ENCODE measurements around the gene SDHAF2. TPM values are rescaled to one million over a fixed set of nuclear protein-coding genes. Genes with fewer than 3 reads are reported as not detected.
"Not testable (repeated sequence)": the region's sequence is repeated elsewhere in the genome, so short reads cannot be mapped to it uniquely, and the experiment has no call there.

The SDHAF2 gene
- total RNA-seq (2014; rRNA removed; shearing (Covaris generic)), result 19.5 and 22.3 TPM in 2 replicates

DNA sequence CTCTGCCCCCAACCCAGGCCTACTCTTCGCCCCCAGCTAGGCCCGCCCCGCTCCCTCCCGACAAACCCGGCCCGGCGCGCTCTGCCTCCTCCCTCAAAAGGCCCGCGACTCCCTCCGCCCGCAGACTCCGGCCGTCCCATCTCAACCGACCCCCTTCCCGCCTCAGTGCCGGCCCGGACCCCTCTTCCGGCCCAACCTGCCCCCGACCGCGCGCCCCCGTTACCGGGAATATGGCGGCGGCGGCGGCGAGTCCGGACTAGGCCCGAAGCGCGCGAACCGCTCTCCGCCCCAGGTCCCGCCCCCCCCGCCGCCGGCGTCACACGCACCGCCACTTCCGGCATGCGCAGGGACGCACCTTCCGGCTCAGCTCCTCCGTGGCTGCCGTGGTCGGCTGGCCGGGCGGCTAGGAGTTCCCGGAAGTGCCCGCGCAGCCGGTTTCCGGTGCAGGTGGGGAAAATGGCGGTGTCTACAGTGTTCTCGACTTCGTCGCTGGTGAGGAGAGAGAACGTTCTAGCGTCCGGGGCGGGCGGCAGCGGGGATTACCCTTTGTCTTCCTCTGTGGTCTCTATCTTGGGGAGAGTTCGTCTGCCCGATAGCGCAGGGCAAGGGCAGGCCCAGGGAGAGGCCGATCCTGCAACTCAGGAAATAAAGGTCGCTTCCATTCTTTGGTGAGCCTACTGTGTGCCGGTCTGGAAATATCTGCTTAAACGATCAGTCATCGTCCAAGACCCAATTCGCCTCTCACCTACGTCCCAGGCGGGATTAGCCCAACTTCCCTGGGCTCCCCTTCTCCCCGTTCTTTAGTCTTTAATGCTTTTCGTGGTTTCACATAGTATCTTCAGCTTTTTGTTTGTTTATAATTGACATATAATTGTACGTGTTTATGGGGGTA, at the start of gene SDHAF2, which contains the start of gene CPSF7:
Gene SDHAF2, plus strand, starts transcription at position 434 of the 892 bp plus-strand sequence. Its CDS starts 23 bp downstream, at position 457.
Gene CPSF7, minus strand, starts transcription at position 285 of the 892 bp plus-strand sequence. CDS start 740 bp downstream, outside the sequence.
- in situ Hi-C loops (cut with HindIII; ENCODE audit: low sequenced_read_pairs), result no loop called here
- peak; percentile 94 for DNase-seq (ENCODE audit: low spot score)

DNA sequence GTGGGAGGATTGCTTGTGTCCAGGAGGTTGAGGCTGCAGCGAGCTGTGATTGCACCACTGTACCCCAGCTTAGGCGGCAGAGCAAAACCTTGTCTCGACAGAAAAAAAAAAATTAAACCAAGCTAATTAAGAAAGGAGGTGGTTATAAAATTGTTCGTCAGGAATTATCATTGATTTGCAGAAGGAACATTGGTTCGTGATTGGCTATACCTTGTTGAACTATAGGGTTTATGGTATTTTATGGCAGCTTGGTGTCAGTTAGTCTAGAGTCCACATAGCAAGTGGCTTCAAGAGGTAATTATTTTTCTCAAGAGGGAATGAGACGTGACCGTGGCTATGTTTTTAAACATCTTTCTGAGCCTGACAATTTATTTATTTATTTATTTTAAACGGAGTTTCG, 49.0 kb upstream of the SDHAF2 start:
- in situ Hi-C loops (cut with HindIII; ENCODE audit: low sequenced_read_pairs), result no loop called here
- DNase-seq (ENCODE audit: low spot score), result no peak

DNA sequence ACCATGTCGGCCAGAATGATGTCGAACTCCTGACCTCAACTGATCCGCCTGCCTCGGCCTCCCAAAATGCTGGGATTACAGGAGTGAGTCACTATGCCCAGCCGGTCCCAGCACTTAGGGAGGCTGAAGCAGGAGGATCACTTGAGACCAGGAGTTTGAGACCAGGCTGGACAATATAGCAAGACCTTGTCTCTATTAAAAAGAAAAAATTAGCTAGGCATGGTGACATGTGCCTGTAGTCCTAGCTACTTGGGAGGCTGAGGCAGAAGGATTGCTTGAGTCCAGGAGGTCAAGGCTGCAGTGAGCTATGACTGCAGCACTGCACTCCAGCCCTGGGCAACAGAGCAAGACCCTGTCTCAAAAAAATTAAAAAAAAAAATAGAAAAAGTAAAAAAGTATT, 46.1 kb upstream of the SDHAF2 start:
- in situ Hi-C loops (cut with HindIII; ENCODE audit: low sequenced_read_pairs); DNase-seq (ENCODE audit: low spot score): not testable (repeated sequence)

DNA sequence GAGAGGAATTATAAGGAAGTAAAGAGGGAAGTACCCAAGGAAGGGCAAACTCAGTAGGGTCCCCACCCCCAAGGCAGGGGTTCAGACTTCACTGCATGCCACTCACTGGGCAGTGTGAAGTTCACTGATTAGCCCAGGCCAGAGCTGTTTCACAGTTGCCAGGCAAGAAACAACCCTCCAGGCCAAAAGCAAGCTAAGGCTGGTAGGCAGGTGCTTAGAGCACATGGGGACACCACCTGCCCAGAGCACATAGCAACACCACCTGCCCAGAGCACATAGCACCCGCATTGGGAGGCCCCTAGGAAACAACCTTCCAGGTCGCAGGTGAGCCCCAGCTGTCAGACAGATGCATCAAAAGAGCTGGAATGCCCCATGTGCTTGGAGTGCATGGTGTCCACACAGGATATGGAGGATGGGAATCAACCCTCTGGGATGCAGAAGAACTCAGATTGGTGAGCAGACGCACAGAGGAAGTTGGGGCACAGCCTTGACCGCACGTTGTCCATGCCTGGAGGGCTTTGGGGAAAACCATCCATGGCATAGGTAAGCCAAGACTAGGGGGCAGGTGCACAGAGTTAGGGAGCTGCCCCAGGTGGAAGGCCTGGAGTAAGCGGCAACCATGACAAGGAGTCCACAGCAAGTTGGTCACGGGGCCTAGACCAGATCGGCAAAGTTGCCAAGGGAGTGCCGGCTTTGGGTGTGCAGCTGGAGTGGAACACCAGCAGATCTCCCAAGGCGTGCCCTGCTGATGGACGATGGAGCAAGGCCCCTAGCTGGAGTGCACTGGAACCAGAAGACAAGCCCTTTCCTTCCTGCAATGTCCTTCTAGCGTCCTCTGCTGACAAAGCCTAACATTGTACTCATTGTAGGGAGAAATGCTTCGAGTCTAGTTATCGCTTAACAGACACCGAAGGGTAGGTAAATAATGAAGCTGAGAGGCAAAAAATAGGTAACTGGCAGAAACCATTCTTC, 45.4 kb upstream of the SDHAF2 start:
- DNase-seq (ENCODE audit: low spot score), result peak; percentile 37
- in situ Hi-C loops (cut with HindIII; ENCODE audit: low sequenced_read_pairs), result no loop called here

DNA sequence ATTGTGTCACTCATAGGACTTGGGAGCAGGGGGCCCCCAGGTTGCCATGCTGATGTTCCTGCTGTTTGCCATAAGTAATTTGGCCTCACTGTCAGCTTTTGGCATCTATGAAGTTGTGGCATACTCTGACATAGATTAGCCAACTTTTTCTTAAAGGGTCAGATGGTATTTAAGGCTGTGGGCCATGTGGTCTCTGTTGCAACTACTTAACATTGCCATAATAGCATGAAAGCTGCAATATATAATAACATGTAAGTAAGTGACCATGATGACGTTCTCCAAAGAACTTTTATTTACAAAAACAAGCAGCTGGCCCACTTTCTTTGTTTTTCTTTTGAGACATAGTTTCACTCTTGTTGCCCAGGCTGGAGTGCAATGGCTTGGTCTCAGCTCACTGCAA, 39.8 kb upstream of the SDHAF2 start:
- in situ Hi-C loops (cut with HindIII; ENCODE audit: low sequenced_read_pairs), result no loop called here
- DNase-seq (ENCODE audit: low spot score), result no peak

DNA sequence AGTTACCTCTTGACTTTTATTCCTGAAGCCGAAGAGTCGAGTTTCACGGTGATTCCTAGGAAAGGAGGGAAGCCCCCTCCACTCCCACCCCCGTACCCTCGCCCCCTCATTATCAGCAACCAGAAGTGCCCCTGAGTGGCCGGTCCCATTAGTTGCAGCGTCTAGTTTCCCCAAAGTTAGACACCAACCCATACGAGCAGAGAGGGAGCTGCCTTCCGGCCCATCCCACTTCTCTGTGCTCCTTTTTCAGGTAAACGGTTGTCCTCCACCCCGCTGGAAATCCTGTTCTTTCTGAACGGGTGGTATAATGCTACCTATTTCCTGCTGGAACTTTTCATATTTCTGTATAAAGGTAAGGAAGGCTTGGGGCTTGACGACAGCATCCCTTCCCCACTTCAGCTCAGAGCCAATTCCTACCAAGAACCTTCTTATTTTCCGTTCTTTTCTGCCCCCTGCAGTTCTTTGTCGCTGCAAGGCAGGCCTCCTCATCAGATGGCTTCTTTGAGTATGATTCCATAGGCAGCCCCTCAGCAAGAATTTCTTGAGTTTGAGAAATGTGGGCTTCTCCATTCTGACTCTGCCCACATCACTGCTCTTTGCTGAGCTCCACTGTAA, 36.8 kb upstream of the SDHAF2 start:
- in situ Hi-C loops (cut with HindIII; ENCODE audit: low sequenced_read_pairs), result no loop called here
- peak; percentile 25 for DNase-seq (ENCODE audit: low spot score)

DNA sequence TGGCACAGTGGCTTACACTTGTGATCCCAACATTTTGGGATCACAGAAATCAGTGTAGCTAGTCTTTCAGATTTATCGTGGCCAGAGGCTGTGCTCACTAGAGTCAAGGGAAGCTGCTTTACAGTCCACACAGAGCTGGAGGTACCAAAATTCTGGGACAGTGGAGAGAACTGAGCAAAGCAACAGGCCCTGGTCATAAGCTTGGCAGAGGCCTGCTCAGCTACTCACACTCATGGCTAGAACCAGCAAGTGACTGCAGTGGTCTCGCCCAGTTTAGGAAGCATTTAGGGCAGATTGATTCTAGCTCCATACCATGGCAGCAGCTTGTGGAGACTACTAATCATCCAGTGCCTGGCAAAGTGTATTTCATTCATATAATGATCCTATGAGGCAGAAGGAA, 28.8 kb upstream of the SDHAF2 start:
- in situ Hi-C loops (cut with HindIII; ENCODE audit: low sequenced_read_pairs), result no loop called here
- DNase-seq (ENCODE audit: low spot score), result no peak

DNA sequence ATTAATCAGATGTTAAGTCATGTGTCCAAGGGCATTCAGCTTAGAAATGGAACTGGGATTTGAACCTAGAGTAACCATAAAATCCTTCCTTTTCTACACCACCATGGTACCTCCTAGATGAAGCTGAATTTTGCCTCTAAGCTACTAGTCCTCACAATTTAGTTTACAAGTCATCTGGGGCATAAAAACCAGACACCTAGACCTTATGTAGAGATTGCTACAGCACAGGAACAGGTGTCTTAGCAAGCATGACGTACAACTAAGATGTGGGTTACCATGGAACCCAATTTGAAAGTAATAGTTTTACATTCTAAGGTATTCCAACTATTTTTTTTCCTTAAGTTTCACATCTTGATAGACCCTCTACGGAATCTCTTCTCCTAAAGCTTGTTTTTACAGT, 28.4 kb upstream of the SDHAF2 start:
- DNase-seq (ENCODE audit: low spot score), result no peak
- in situ Hi-C loops (cut with HindIII; ENCODE audit: low sequenced_read_pairs), result no loop called here

DNA sequence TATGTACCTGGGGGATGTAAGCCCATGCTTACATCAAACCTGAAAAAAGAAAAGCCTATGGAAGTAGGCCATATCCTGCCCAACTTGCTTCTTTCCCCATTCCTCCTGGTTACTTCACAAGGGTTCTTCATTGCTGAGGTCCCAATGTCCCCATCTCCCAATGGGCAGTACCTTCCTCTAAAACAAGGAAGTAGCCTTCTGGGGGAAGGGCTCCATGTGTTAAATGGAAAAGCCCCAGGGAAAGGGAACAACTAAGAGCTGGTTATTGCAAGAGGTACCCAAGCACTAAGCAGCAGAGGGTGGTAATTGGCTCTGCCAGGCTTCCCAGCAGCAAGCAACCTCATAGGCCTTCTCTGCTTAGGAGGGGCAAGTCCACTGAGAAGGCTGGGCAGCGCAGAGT, 26.3 kb upstream of the SDHAF2 start:
- no peak for DNase-seq (ENCODE audit: low spot score)
- in situ Hi-C loops (cut with HindIII; ENCODE audit: low sequenced_read_pairs), result no loop called here

DNA sequence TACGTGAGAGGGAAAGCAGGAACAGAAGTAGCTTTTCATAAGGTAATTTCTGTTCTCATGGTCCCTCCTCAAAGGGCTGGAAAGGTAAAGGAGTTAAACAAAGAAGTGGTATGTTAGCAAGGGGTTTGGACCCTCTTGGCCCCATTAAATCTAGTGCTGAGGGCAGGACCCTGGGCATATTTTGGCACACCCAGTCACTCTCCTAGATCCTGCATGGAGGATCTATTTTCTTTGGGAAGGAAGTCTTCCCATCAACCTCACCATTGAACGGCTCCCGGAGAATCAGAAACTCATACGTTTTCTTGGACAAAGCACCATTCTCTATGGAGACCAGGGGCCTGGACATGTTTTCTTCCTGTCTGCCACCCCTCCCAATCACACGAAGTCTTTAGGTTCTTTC, 25.8 kb upstream of the SDHAF2 start:
- in situ Hi-C loops (cut with HindIII; ENCODE audit: low sequenced_read_pairs), result no loop called here
- no peak for DNase-seq (ENCODE audit: low spot score)

DNA sequence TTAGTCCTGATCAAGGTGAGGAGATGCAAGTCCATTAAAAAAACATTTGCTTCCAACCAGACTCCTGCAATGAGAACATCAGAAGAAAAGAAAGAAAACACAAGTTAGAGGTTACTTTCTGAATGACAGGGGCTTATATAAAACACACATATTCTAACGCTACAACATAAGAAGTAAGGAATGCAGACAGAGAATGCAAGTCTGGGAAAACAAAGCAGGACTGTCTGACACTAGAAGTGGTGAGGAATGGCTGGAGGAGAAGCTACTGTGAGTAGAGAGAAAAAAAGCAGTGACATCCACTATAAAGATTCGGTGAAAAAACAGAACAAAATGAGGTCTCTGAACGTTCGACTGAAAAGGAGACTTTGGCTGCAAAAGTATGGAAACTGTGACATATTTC, 25.3 kb upstream of the SDHAF2 start:
- no peak for DNase-seq (ENCODE audit: low spot score)
- in situ Hi-C loops (cut with HindIII; ENCODE audit: low sequenced_read_pairs), result no loop called here

DNA sequence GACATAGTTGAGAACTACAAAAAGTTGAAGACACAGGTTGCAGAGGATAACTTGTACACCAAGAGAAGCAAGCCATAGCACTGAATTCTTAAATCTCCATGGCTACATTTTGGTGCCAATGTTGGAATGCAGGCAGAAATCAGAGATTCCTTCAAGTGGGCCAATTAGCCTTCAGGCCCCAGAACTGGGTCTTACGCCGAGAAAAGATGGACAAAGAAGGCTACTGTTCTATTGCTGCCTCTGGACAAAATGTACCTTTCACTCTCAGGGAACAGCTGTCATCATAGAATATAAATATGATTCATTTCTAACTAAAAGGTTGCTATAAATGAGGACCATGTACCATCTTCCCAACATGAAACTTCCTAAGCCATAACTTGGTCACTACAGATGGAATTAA, 23.9 kb upstream of the SDHAF2 start:
- in situ Hi-C loops (cut with HindIII; ENCODE audit: low sequenced_read_pairs), result no loop called here

DNA sequence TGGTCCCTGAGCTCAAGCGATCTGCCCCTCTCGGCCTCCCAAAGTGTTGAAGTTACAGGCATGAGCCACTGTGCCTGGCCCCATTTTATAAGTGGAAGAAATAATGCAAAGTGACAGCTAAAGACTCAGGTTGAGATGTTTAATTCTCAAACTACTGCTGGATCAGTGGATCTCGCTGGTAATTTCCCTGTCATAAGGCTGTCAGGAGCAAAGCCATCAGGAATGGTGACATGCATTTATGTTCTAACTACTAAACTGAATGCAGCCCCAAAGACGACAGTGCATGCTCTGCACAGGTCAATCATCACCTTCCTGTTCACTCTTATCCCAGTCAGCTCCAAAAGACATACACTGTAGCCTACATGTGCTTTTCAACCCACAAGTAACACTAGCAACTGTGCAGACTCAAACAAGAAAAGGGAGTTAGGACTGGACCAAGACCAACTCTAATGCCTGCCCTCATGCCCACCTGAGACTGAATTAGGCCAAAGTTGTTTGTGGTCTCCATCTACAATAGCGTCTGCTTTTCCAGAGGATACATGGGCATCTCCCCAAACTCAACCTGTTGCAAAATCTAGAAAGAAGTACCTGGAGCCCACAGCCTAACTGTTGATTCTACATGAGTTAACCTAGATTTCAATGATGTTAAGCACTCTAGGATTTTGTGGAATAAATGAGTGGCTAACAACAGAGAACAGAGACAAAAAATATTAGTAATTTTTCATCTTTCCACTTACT, 22.8 kb upstream of the SDHAF2 start:
- in situ Hi-C loops (cut with HindIII; ENCODE audit: low sequenced_read_pairs), result no loop called here

More for the DNA sequence above, 23.9 kb upstream of the SDHAF2 start:
- peak; percentile 23 for DNase-seq (ENCODE audit: low spot score)

DNA sequence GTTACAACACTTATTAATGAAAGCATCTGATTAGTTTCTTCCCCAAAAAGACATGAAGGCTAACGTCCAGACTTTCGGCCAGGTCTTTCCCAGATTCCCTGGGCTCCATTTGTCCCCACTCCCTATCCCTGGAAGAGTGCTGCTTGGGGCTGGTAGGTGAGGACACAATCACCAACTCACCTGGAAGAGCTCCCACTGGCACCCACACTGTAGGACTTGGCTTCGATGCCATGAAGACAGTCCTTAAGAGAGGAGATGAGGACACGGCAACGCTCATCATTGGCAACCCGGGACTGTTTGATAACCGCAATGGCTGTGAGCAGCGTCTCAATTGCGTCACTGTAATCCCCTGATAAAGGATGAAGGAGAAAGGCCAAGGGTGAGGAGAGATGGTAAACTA, 18.3 kb upstream of the SDHAF2 start:
- DNase-seq (ENCODE audit: low spot score), result no peak
- in situ Hi-C loops (cut with HindIII; ENCODE audit: low sequenced_read_pairs), result no loop called here

More for the DNA sequence above, 22.8 kb upstream of the SDHAF2 start:
- DNase-seq (ENCODE audit: low spot score), result no peak

DNA sequence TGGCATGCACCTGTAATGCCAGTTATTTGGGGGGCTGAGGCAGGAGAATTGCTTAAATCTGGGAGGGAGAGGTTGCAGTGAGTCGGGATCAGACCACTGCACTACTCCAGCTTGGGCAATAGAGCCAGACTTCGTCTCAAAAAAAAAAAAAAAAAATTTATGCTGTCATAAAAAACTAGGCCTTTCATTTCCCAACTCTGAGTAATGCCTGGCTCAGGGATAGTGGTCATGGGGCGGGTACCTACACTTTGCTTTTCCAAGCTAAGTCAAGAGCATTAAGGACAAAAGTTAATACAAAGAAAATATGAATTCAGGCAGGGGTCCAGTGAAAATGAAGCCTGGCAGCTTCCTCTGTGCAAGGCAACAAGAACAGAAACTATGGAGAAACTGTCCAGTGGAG, 16.4 kb upstream of the SDHAF2 start:
- in situ Hi-C loops (cut with HindIII; ENCODE audit: low sequenced_read_pairs), result no loop called here
- DNase-seq (ENCODE audit: low spot score), result no peak

DNA sequence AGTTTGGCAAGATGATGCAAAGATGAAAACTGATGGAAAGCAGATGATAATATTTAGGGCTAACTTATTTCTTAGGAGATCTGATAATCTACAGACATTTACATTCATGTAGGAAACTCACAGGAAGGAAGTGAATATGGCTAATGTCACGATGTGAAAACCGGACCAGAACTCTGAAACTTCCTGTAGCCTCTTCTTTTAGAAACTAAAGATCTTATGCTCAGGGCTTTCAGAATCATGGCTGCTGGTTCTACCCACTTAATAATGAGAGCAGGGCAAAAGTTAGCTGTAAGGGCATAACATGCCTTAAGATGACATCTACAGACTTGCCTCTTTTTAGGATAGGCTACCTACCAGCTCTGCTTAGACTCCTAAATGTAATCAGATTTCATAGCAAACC, 15.4 kb upstream of the SDHAF2 start:
- DNase-seq (ENCODE audit: low spot score), result no peak
- in situ Hi-C loops (cut with HindIII; ENCODE audit: low sequenced_read_pairs), result no loop called here

DNA sequence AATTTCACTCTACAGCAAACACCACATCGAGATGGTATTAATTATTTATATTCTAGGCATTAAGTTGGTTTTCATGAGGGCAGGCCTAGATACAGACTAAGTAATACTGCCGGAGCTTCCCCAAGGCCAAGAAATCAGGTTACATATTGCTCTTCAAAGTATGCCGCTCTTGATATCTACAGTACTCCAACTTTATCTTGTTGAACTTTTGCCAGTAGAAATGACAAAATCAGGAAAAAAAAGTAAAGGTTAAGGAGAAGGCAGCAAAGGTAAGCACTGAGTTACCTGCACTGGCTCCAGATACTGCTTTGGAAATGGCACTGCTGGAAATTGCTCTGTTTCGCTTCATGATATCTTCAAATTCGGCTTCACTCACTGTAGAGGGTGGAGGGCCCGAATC, 14.5 kb upstream of the SDHAF2 start:
- in situ Hi-C loops (cut with HindIII; ENCODE audit: low sequenced_read_pairs), result no loop called here
- no peak for DNase-seq (ENCODE audit: low spot score)

DNA sequence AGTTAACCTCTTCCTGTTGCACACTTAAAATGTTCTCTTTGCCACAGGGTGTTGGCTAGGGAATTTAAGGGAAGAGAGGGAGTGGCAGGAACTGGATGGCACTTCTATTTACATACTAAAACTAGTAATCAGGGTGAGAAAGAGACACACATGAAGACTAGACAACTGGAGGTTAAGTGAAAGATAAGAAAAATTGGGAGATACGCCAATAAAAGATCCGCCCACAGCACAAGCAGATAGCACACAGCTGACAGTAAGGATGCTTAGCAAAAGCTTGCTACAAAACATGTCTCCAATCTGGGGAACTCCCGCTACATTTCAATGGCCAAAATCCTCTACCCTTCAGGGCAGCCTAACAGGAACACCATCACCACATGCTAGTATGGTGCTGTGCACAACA, 13.0 kb upstream of the SDHAF2 start:
- in situ Hi-C loops (cut with HindIII; ENCODE audit: low sequenced_read_pairs), result no loop called here

DNA sequence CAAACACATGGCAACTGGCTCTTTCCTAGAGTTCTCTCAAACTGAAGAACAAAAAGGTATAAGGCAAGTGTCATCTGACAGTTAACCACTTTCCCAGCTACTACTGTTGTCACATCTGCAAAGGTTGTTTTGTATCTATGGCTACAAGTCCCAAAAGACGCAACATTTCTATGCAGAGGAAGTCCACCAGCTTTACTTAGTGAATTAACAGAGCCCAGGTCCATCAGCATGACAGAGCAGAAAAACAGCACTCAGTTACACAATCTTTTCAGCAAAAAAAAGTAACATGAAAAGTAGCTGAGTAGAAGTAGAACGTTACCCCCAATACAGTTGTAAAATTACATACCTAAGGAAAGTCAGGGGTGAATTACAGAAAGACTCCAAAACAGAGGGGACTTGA, 12.3 kb upstream of the SDHAF2 start:
- in situ Hi-C loops (cut with HindIII; ENCODE audit: low sequenced_read_pairs), result no loop called here
- no peak for DNase-seq (ENCODE audit: low spot score)

More for the DNA sequence above, 13.0 kb upstream of the SDHAF2 start:
- DNase-seq (ENCODE audit: low spot score), result no peak
